Panc1 (cell line): ENCODE data around the gene SLFNL1. TPM values are rescaled to one million over a fixed set of nuclear protein-coding genes. Genes with fewer than 3 reads are reported as not detected.

ENCODE experiments used
- ATAC-seq: fragments of 200-7000 bp; cut with Tn5 transposase; 2 replicates; pipeline ENCODE4 v1.9.1; 2020; ENCODE audit warnings: mild to moderate bottlenecking, moderate library complexity
- BruUV-seq: library from RNA; stranded (reverse); fragments of 400-500 nt; replicated peaks from 2 replicates; lab custom pipeline; 2021; lab: Mats Ljungman, UMichigan
- CTCF ChIA-PET: fragments of 300-600 bp; sonication (Branson Sonifier 250); formaldehyde crosslinking; loops from one replicate; lab custom pipeline; 2022; ENCODE audit warnings: antibody characterized with exemption; lab: Charles Lee
- POLR2A ChIA-PET: fragments of 300-600 bp; sonication (Branson Sonifier 250); formaldehyde crosslinking; loops from one replicate; lab custom pipeline; 2022; ENCODE audit warnings: antibody characterized with exemption; lab: Charles Lee
- DNase-seq: peaks from one replicate; pipeline ENCODE4 v3.0.0-alpha.2; 2010; ENCODE audit warnings: low read depth, low spot score
- H3K27ac ChIP-seq: 2 replicates; pipeline ENCODE4 v1.5.1; 2011; ENCODE audit warnings: mild to moderate bottlenecking, low read length, inconsistent platforms
- H3K27me3 ChIP-seq: fragments of 200-500 bp; sonication (Bioruptor generic); 2 replicates; pipeline ENCODE4 v1.6.0; 2014; ENCODE audit warnings: low read length, inconsistent platforms; ENCODE audit not compliant: control insufficient read depth, insufficient read depth
- H3K36me3 ChIP-seq: fragments of 200-500 bp; sonication (Bioruptor generic); 2 replicates; pipeline ENCODE4 v1.5.1; 2014; ENCODE audit warnings: inconsistent platforms, mild to moderate bottlenecking, low read length, moderate library complexity; ENCODE audit not compliant: control insufficient read depth, insufficient read depth
- H3K4me1 ChIP-seq: 2 replicates; pipeline ENCODE4 v1.5.1; 2011; ENCODE audit warnings: inconsistent platforms, mild to moderate bottlenecking, low read length, moderate library complexity; ENCODE audit not compliant: control insufficient read depth, insufficient read depth
- H3K4me3 ChIP-seq, 2 experiments: 2 replicates each; pipeline ENCODE4 v1.5.1; 2011 to 2012; ENCODE audit warnings: low read depth in 2 of 2, low read length in 2 of 2, mild to moderate bottlenecking in 2 of 2, inconsistent platforms in 1 of 2, moderate library complexity in 1 of 2
- H3K9me3 ChIP-seq: fragments of 200-500 bp; sonication (Bioruptor generic); 2 replicates; pipeline ENCODE4 v1.5.1; 2014; ENCODE audit warnings: low read depth, mild to moderate bottlenecking, inconsistent platforms, low read length, moderate library complexity; ENCODE audit not compliant: control insufficient read depth, insufficient read depth
- POLR2AphosphoS5 ChIP-seq: IDR thresholded peaks from 2 replicates; pipeline ENCODE4 v1.6.1; 2012; ENCODE audit warnings: mild to moderate bottlenecking, low read depth, low read length, moderate library complexity
- REST ChIP-seq, 2 experiments: IDR thresholded peaks; 2 replicates each; pipeline ENCODE4 v1.6.1; 2011 to 2012; ENCODE audit warnings: low read depth in 2 of 2, control low read depth in 1 of 2, low read length in 1 of 2, mild to moderate bottlenecking in 1 of 2, moderate library complexity in 1 of 2; ENCODE audit not compliant: insufficient read depth in 1 of 2
- SIN3A ChIP-seq: IDR thresholded peaks from 2 replicates; pipeline ENCODE4 v1.6.1; 2012; ENCODE audit warnings: low read depth, mild to moderate bottlenecking, low read length, moderate library complexity, borderline replicate concordance; ENCODE audit not compliant: insufficient read depth
- TCF7L2 ChIP-seq: IDR thresholded peaks from 2 replicates; pipeline ENCODE4 v1.6.1; 2011; ENCODE audit warnings: mild to moderate bottlenecking, low read depth, low read length, inconsistent platforms
- in situ Hi-C: cut with HindIII; loops from 2 replicates; pipeline ENCODE4 v1.10.0; 2016; ENCODE audit warnings: low sequenced_read_pairs, low pct_unique_long_range_greater_than_20kb
- intact Hi-C: fragments of 100-400 bp; cut with micrococcal nuclease; formaldehyde crosslinking; loops from one replicate; pipeline ENCODE4 v1.10.0; 2022; ENCODE audit not compliant: unreplicated experiment
- total RNA-seq: library from RNA; stranded (reverse); gene quantifications from one replicate; pipeline ENCODE4 v1.2.1, GENCODE V29; 2021; ENCODE audit not compliant: unreplicated experiment
- TF ChIP-seq, protein P1 (sequence below): fragments of 450-650 bp; IDR thresholded peaks from 2 replicates; pipeline ENCODE4 v1.5.1; 2017; ENCODE audit warnings: mild to moderate bottlenecking

The SLFNL1 gene
- total RNA-seq, 1 experiment from 2014 or later, result 0.10 TPM

- Histone ChIP-seq H3K4me1 (peaks cover 48% of the 10 kb centered on the region), H3K9me3 (no peaks in the 10 kb centered on the region), H3K27me3 (no peaks in the 10 kb centered on the region), H3K27ac (peak overlapping the region; percentile 67), H3K4me3 (peak overlapping the region; percentile 80 to 93; a peak in 3 of 4 replicates), H3K36me3 (peaks cover 49% of the 10 kb centered on the region)
- ChIA-PET CTCF (interaction anchor here (0.6 kb wide), 1 partner anchor 34 kb away, joined by 7 read pairs; no protein-coding TSS in a partner anchor), POLR2A (no interaction called here)
- no TSS peak for BruUV-seq
- in situ Hi-C loops (no loop called here), intact Hi-C loops (no loop called here)
- no peak for DNase-seq
- no peak for ATAC-seq
- TF ChIP-seq, protein P1, sequence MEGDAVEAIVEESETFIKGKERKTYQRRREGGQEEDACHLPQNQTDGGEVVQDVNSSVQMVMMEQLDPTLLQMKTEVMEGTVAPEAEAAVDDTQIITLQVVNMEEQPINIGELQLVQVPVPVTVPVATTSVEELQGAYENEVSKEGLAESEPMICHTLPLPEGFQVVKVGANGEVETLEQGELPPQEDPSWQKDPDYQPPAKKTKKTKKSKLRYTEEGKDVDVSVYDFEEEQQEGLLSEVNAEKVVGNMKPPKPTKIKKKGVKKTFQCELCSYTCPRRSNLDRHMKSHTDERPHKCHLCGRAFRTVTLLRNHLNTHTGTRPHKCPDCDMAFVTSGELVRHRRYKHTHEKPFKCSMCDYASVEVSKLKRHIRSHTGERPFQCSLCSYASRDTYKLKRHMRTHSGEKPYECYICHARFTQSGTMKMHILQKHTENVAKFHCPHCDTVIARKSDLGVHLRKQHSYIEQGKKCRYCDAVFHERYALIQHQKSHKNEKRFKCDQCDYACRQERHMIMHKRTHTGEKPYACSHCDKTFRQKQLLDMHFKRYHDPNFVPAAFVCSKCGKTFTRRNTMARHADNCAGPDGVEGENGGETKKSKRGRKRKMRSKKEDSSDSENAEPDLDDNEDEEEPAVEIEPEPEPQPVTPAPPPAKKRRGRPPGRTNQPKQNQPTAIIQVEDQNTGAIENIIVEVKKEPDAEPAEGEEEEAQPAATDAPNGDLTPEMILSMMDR, result no peak
- TF ChIP-seq REST (IDR thresholded peaks at IDR 0.05; ENCODE audit: insufficient read depth in 1 of 2, low read depth in 2 of 2, low read length in 1 of 2), result no peak
- no peak for TF ChIP-seq SIN3A
- TF ChIP-seq POLR2AphosphoS5, result no peak
- no peak for TF ChIP-seq TCF7L2
These were observed 38.8 kb downstream of the SLFNL1 start for GRCh38 chr1:40982721-40983120.

DNA sequence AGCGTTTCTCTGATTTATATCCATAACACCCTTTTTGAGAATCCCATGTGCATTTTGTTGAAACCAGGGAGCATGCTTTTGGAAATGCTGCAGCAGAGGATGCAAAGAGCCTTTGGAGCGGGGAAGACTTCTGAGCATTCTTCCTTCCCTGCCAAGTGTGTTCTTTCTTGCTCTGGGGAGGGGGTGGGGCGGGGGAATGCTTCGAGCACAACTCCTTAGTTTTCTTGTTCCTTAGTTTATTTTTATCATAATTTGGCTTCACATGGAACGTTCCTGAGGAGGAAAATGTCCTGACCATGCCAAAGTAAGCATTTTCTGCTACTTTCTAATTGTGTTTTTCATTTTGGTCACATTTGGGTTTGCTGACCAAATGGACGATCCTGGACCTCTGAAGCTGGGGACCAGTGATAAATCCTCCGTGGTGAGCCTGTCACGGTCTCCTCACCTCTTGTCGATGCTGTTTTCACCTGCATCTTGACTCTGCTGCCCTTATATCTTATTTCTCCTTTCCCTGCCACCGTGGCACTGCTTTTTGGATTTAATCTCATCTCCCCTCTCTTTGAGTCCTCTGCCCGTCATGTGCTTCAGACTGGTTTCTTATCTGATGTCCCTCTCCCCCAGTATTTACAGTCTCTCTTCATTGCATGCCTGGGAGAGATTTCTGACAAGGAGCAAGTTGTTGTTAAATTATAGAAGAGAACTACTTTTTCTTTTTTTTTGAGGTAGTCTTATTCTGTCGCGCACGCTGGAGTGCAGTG lies 39.7 kb downstream of the SLFNL1 start:
- H3K27ac ChIP-seq, result peak overlapping the region; percentile 90
- no TSS peak for BruUV-seq
- DNase-seq, result no peak
- in situ Hi-C loops, result no loop called here
- no peak for ATAC-seq
- H3K4me3 ChIP-seq, result peak overlapping the region; percentile 80 to 93
- intact Hi-C loops, result no loop called here
- peaks cover 41% of the 10 kb centered on the region for H3K36me3 ChIP-seq
- peaks cover 56% of the 10 kb centered on the region for H3K4me1 ChIP-seq
- POLR2A ChIA-PET, result interaction anchor here (0.6 kb wide), 1 partner anchor 21 kb away, joined by 4 read pairs; no protein-coding TSS in a partner anchor
- CTCF ChIA-PET, result interaction anchor here (0.6 kb wide), 1 partner anchor 33 kb away, joined by 7 read pairs; no protein-coding TSS in a partner anchor
- no peaks in the 10 kb centered on the region for H3K27me3 ChIP-seq
- TF ChIP-seq REST (IDR thresholded peaks at IDR 0.05; ENCODE audit: insufficient read depth in 1 of 2, low read depth in 2 of 2, low read length in 1 of 2) (no peak), TCF7L2 (no peak), POLR2AphosphoS5 (no peak), SIN3A (no peak)
- TF ChIP-seq, protein P1, result no peak
- no peaks in the 10 kb centered on the region for H3K9me3 ChIP-seq
